ELR (cell line): ENCODE measurements around the gene GAGE12J.
"Not testable (repeated sequence)": the region's sequence is repeated elsewhere in the genome, so short reads cannot be mapped to it uniquely, and the experiment has no call there.

Experiments used
- DNase-seq: peaks from one replicate; pipeline ENCODE4 v3.0.0-alpha.2; 2015; ENCODE audit warnings: low read depth

Gene GAGE12J

DNA sequence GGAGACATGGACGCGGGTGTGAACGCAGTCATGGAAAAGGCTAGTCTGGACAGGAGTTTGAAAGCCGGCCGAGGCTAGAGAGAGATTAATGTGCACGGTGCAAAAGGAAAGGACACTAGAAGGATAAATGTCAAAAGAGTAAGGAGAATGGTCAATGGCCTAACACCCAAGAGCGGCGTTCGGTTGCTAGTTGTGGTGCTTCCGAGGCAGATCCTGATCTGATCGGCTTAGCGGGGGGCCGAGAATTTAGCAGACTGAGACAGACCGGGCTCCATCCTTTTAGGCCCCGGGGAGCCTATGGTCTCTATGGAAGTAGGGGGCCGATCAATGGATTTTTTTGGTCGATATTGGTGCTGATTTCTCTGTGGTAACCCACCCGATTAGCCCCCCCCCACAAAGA lies 11.5 kb upstream of the GAGE12J start:
- no peak for DNase-seq

DNA sequence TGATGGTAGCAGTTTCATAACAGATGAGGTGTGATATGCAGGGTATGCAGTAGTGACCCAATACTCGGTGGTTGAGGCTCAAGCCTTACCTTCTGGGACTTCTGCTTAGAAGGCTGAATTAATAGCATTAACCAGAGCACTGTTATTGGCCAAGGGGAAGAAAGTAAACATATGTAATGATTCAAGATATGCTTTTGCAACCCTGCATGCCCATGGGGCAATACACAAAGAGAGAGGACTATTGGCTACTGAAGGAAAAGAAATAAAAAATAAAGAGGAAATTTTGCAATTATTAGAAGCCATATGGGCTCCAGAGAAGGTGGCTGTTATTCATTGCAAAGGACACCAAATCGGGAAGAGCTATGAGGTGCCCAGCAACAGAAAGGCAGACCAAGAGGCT lies 9.7 kb upstream of the GAGE12J start:
- DNase-seq = no peak

- no peak for DNase-seq
Measured at GRCh38 chrX:49316085-49316484, 5.8 kb upstream of the GAGE12J start.

DNA sequence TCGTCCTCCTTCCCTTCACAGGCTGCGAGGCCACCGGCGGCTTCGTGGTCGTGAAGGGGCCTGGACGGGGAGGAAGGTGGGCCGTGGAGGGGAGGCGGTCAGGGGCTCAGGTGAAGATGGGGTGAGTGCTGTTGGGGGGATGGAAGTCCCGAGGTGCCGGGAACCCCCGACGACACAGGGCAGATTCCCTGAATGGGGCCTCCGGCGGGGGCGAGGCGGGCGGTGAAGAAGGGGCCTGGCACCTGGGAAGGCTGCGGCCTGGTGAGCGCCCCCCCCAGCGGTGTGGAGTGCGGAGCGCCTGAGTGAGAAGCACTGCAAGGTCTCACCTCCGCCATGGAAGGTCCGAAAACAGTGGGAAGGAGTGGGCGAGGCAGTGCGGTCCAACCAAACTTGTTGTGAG lies 429 bp downstream of the GAGE12J start:
- not testable (repeated sequence) for DNase-seq

DNA sequence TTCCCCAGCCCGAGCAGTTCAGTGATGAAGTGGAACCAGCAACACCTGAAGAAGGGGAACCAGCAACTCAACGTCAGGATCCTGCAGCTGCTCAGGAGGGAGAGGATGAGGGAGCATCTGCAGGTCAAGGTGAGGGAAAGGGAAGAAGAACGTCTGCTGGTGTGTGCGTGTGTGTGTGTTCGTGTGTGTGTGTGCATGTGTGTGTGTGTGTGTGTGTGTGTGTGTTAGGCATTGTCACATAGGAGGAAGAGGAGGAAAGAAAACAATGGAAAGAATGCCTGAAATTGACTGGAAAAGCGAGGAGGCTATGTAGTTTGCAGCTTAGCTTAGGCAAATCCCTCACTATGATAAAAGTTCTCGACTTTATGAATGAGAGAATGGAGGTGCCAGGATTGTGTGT lies 1.9 kb downstream of the GAGE12J start:
- DNase-seq = not testable (repeated sequence)

GRCh38 chrX:49330421-49330820 lies 8.6 kb downstream of the GAGE12J start:
- not testable (repeated sequence) for DNase-seq

- DNase-seq = not testable (repeated sequence)
Measured at GRCh38 chrX:49331282-49331681, 9.4 kb downstream of the GAGE12J start, which contains the start of gene GAGE13. TSS of gene GAGE13 (plus strand) at chrX:49331582. CDS start at chrX:49332738, 1,156 bp downstream.

GRCh38 chrX:49331841-49332240 lies 10.0 kb downstream of the GAGE12J start:
- DNase-seq = not testable (repeated sequence)

GRCh38 chrX:49341449-49341848 lies 19.6 kb downstream of the GAGE12J start:
- DNase-seq = not testable (repeated sequence)

- not testable (repeated sequence) for DNase-seq
Measured at GRCh38 chrX:49344496-49345175, 22.8 kb downstream of the GAGE12J start.

- not testable (repeated sequence) for DNase-seq
Measured at GRCh38 chrX:49345402-49345801, 23.6 kb downstream of the GAGE12J start.

DNA sequence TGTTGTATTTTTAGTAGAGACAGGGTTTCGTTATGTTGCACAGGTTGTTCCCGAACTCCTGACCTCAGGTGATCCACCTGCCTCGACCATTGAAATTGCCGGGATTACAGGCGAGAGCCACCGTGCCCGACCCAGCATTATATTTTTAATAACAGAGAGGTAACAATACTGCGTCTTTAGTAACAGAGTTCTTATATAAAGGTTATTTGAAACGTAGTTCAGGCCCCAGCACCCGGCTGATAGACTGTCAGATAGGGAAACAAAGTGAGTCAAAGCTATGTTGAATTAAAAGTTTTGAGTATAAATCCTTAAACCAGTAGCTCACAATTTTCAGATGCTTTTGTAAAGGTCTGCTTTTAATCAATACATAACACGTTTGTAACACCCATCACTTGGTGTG lies 24.3 kb downstream of the GAGE12J start:
- DNase-seq = not testable (repeated sequence)
